DND-41 (cell line): ENCODE results near the gene URM1.

Source experiments
- ATAC-seq: fragments of 200-7000 bp; cut with Tn5 transposase; 3 replicates; pipeline ENCODE4 v1.9.1; 2021; ENCODE audit warnings: low read depth; ENCODE audit not compliant: insufficient read depth
- DNase-seq: peaks from one replicate; pipeline ENCODE4 v3.0.0-alpha.2; 2020
- H2AFZ ChIP-seq: 2 replicates; pipeline ENCODE4 v1.6.0; 2012; ENCODE audit warnings: low read depth, low read length
- H3K27ac ChIP-seq: 2 replicates; pipeline ENCODE4 v1.5.1; 2012; ENCODE audit warnings: low read length, inconsistent platforms
- H3K27me3 ChIP-seq: fragments of 200-600 bp; sonication (generic); 2 replicates; pipeline ENCODE4 v1.6.0; 2012; ENCODE audit warnings: low read length, mild to moderate bottlenecking, inconsistent platforms; ENCODE audit not compliant: insufficient read depth, poor library complexity
- H3K36me3 ChIP-seq: 2 replicates; pipeline ENCODE4 v1.5.1; 2012; ENCODE audit warnings: low read length, inconsistent platforms; ENCODE audit not compliant: insufficient read depth
- H3K4me1 ChIP-seq: 2 replicates; pipeline ENCODE4 v1.5.1; 2012; ENCODE audit warnings: mild to moderate bottlenecking, low read length; ENCODE audit not compliant: insufficient read depth
- H3K4me2 ChIP-seq: 2 replicates; pipeline ENCODE4 v1.6.0; 2012; ENCODE audit warnings: mild to moderate bottlenecking, moderate library complexity, low read length, inconsistent platforms; ENCODE audit not compliant: insufficient read depth
- H3K4me3 ChIP-seq, 2 experiments: fragments of 200-600 bp in 1 of 2; shearing (Covaris generic) in 1 of 2; 2 replicates each; pipeline ENCODE4 v1.5.1; 2012 to 2016; ENCODE audit warnings: inconsistent platforms in 2 of 2, low read length in 2 of 2, mild to moderate bottlenecking in 2 of 2, low read depth in 1 of 2, moderate library complexity in 1 of 2
- H3K79me2 ChIP-seq: 2 replicates; pipeline ENCODE4 v1.6.0; 2012; ENCODE audit warnings: low read length, inconsistent platforms; ENCODE audit not compliant: insufficient read depth
- H3K9ac ChIP-seq: 2 replicates; pipeline ENCODE4 v1.6.0; 2012; ENCODE audit warnings: low read depth, mild to moderate bottlenecking, inconsistent platforms, low read length, moderate library complexity
- H3K9me3 ChIP-seq: 2 replicates; pipeline ENCODE4 v1.5.1; 2012; ENCODE audit warnings: low read length, moderate library complexity, mild to moderate bottlenecking, inconsistent platforms; ENCODE audit not compliant: insufficient read depth, severe bottlenecking
- H4K20me1 ChIP-seq: 2 replicates; pipeline ENCODE4 v1.6.0; 2012; ENCODE audit warnings: low read length; ENCODE audit not compliant: insufficient read depth
- CTCF ChIP-seq: IDR thresholded peaks from 2 replicates; pipeline ENCODE4 v1.5.1; 2012; ENCODE audit warnings: borderline replicate concordance, low read length, moderate library complexity, mild to moderate bottlenecking; ENCODE audit not compliant: poor library complexity, severe bottlenecking; ENCODE audit errors: extremely low read depth
- EZH2 ChIP-seq: IDR thresholded peaks from 3 replicates; pipeline ENCODE4 v1.6.1; 2012; ENCODE audit warnings: borderline replicate concordance, low read depth, mild to moderate bottlenecking, moderate library complexity, low read length, inconsistent platforms; ENCODE audit not compliant: severe bottlenecking

Gene URM1

DNA sequence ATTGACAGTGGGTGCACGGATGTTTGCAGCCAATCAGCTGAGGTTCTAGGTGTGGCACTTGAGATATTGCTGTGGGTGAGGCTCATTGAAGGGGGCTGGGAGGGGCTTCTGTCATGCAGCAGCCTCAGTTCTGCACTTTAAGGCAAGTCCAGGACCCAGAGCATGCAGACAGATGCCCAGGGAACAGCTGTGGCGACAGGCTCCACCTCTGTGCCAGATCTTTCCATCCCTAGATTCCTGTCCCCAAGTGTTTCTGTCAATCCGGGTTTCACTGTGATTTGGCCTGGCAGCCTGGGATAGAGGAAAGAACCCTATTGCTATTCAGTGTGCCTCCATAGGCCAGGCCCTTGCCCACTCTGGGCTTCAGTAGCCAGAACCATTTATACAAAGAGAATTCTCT, 28.7 kb downstream of the URM1 start:
- DNase-seq: no peak
- no peaks in the 10 kb centered on the region for H3K79me2 ChIP-seq
- no peak overlapping the region for H3K9ac ChIP-seq
- H3K4me2 ChIP-seq: no peak overlapping the region
- no peaks in the 10 kb centered on the region for H3K36me3 ChIP-seq
- no peak for TF ChIP-seq CTCF
- no peak for TF ChIP-seq EZH2
- H3K27me3 ChIP-seq: no peaks in the 10 kb centered on the region
- no peak overlapping the region for H3K4me3 ChIP-seq
- H4K20me1 ChIP-seq: no peaks in the 10 kb centered on the region
- no peak for ATAC-seq
- no peak overlapping the region for H2AFZ ChIP-seq
- no peaks in the 10 kb centered on the region for H3K4me1 ChIP-seq
- no peak overlapping the region for H3K27ac ChIP-seq
- H3K9me3 ChIP-seq: no peaks in the 10 kb centered on the region

- Histone ChIP-seq H3K4me1 (no peaks in the 10 kb centered on the region), H3K9me3 (no peaks in the 10 kb centered on the region), H3K9ac (no peak overlapping the region), H3K27ac (no peak overlapping the region), H3K27me3 (no peaks in the 10 kb centered on the region), H3K79me2 (no peaks in the 10 kb centered on the region), H3K4me3 (no peak overlapping the region), H3K36me3 (no peaks in the 10 kb centered on the region), H2AFZ (no peak overlapping the region), H4K20me1 (no peaks in the 10 kb centered on the region), H3K4me2 (no peak overlapping the region)
- ATAC-seq: no peak
- no peak for DNase-seq
- TF ChIP-seq CTCF (no peak), EZH2 (no peak)
Measured at GRCh38 chr9:128404560-128404959, 33.4 kb downstream of the URM1 start.

- H3K4me1 ChIP-seq: no peaks in the 10 kb centered on the region
- no peak overlapping the region for H2AFZ ChIP-seq
- TF ChIP-seq EZH2 (no peak), CTCF (no peak)
- no peaks in the 10 kb centered on the region for H3K79me2 ChIP-seq
- H3K9me3 ChIP-seq: no peaks in the 10 kb centered on the region
- H3K4me3 ChIP-seq: no peak overlapping the region
- DNase-seq (no peak), ATAC-seq (no peak)
- no peak overlapping the region for H3K27ac ChIP-seq
- H3K27me3 ChIP-seq: no peaks in the 10 kb centered on the region
- no peak overlapping the region for H3K4me2 ChIP-seq
- no peaks in the 10 kb centered on the region for H3K36me3 ChIP-seq
- no peaks in the 10 kb centered on the region for H4K20me1 ChIP-seq
- no peak overlapping the region for H3K9ac ChIP-seq
Measured at GRCh38 chr9:128405077-128405779, 34.1 kb downstream of the URM1 start.
